OCI-LY1 (cell line): Measurements from ENCODE around the gene ANTXRL.

ENCODE experiments used
- CTCF ChIP-seq: fragments of 200-600 bp; sonication (generic), shearing (Covaris generic); IDR thresholded peaks from 2 replicates; pipeline ENCODE4 v1.5.1; 2017; ENCODE audit warnings: mild to moderate bottlenecking, antibody characterized with exemption, low read length, moderate library complexity, mixed read lengths
- EZH2 ChIP-seq: fragments of 200-600 bp; sonication (generic), shearing (Covaris generic); IDR thresholded peaks from 2 replicates; pipeline ENCODE4 v1.8.0; 2017; ENCODE audit warnings: borderline replicate concordance, mixed run types, mild to moderate bottlenecking, antibody characterized with exemption, low read length, moderate library complexity, mixed read lengths

- TF ChIP-seq EZH2 (no peak), CTCF (no peak)
Observed at GRCh38 chr10:46293228-46293627, 6.4 kb downstream of the ANTXRL start.
